ACC112 (cell line): ENCODE measurements around the gene HOXC5.
A peak's percentile ranks its signal among the peaks of the same experiment; 100 is the strongest.

Experiments
- H2AFZ ChIP-seq: fragments of 200-600 bp; sonication (generic); one replicate; pipeline ENCODE4 v1.6.0; 2017; ENCODE audit warnings: antibody characterized with exemption, low read length; ENCODE audit not compliant: unreplicated experiment
- H3K27ac ChIP-seq: fragments of 200-600 bp; sonication (generic); 2 replicates; pipeline ENCODE4 v1.5.1; 2014; ENCODE audit warnings: low read depth, mild to moderate bottlenecking, antibody characterized with exemption, low read length, moderate library complexity
- H3K27me3 ChIP-seq: fragments of 200-600 bp; sonication (generic); 2 replicates; pipeline ENCODE4 v1.6.1; 2014; ENCODE audit warnings: mild to moderate bottlenecking, antibody characterized with exemption, low read length, moderate library complexity, mixed read lengths; ENCODE audit not compliant: insufficient read depth
- H3K36me3 ChIP-seq: fragments of 200-600 bp; sonication (generic); 2 replicates; pipeline ENCODE4 v1.6.1; 2016; ENCODE audit warnings: mild to moderate bottlenecking, antibody characterized with exemption, low read length, moderate library complexity, mixed read lengths; ENCODE audit not compliant: insufficient read depth
- H3K4me1 ChIP-seq: fragments of 200-600 bp; sonication (generic); one replicate; pipeline ENCODE4 v1.6.1; 2016; ENCODE audit warnings: low read length, mixed read lengths; ENCODE audit not compliant: insufficient read depth, unreplicated experiment, control insufficient read depth
- H3K4me3 ChIP-seq: fragments of 200-600 bp; sonication (generic); 2 replicates; pipeline ENCODE4 v1.5.1; 2014; ENCODE audit warnings: mild to moderate bottlenecking, low read depth, low read length
- H3K79me2 ChIP-seq: fragments of 200-600 bp; sonication (generic); one replicate; pipeline ENCODE4 v1.6.0; 2016; ENCODE audit warnings: low read length; ENCODE audit not compliant: control insufficient read depth, unreplicated experiment, insufficient read depth

HOXC5 gene

DNA sequence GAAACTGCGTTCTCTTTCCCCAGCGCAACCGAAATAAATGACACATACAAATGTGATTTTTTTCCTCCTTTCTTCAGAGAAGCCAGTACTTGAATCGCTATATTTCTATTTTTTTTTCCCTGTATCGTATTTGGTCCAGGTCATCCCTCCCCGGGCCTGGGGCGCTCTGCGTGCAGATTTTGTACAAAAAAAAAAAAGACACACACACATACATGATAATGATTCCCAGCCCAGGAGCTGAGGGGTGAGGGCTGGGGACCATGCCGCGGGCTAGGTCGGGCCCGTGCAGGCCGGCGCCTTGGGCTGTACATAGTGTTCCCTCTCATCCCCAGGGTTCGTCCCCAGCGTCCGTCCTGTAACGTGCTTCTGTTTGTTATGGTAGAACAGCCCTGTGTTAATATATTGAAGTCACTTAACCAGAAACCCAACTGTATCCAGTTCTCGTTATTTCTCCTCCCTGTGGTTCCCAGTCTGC, 29.9 kb upstream of the HOXC5 start:
- Histone ChIP-seq H2AFZ (no peak overlapping the region), H3K79me2 (peaks cover 3% of the 10 kb centered on the region), H3K4me3 (no peak overlapping the region), H3K36me3 (no peaks in the 10 kb centered on the region), H3K27ac (no peak overlapping the region), H3K27me3 (peaks cover 18% of the 10 kb centered on the region), H3K4me1 (peaks cover 14% of the 10 kb centered on the region)

- no peak overlapping the region for H2AFZ ChIP-seq
- peaks cover 20% of the 10 kb centered on the region for H3K4me1 ChIP-seq
- H3K4me3 ChIP-seq, result no peak overlapping the region
- H3K27ac ChIP-seq, result no peak overlapping the region
- H3K79me2 ChIP-seq, result peaks cover 3% of the 10 kb centered on the region
- H3K27me3 ChIP-seq, result peaks cover 11% of the 10 kb centered on the region
- no peaks in the 10 kb centered on the region for H3K36me3 ChIP-seq
Observed at GRCh38 chr12:54003625-54004024, 29.2 kb upstream of the HOXC5 start.

DNA sequence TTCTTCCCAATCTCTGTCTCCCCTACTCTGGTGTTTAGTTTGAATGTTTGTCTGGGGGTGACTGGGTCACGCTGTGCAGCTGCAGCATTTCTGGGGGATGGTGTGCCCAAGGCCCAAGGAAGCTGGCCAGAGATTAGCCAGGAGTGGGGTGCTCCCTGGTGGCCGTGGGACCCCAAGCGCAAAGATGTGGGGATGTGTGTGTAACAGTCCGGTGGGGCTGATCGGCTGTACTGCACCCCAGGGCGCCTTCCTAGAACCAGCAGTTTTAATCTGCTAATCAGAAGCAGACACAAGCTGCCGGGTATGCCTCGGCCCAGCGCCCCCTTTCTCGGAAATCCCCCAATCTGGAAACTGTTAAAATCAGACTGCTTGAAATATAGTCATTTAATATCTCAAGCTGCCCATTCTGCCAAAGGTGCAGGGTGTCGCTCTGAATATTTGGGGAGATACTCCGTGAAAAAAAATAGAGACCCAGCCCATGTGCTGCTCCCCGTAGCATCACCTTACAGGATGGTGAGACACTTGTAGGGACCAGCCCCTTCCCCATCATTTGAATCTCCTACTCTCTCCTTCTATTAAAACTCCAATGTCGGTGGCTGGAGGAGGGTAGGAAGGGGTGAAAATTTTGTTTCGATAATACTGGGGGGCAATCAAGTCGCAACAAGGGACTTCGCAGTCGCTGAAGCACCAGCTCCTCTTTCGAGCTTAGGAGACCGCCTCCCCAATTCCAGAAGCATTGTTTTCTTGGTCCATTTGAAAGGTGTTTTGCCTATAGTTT, 28.6 kb upstream of the HOXC5 start:
- Histone ChIP-seq H3K4me1 (peaks cover 20% of the 10 kb centered on the region), H3K4me3 (no peak overlapping the region; the same call in 1 of the 2 replicates), H3K27ac (no peak overlapping the region), H3K36me3 (no peaks in the 10 kb centered on the region), H3K79me2 (peaks cover 3% of the 10 kb centered on the region), H3K27me3 (peaks cover 6% of the 10 kb centered on the region; the same call in 1 of the 2 replicates), H2AFZ (no peak overlapping the region)

GRCh38 chr12:54004841-54005530, 27.9 kb upstream of the HOXC5 start:
- Histone ChIP-seq H3K4me3 (peak overlapping the region; percentile 43), H3K79me2 (peaks cover 9% of the 10 kb centered on the region), H2AFZ (peak overlapping the region; percentile 84), H3K27me3 (peaks cover 6% of the 10 kb centered on the region; the same call in 1 of the 2 replicates), H3K36me3 (no peaks in the 10 kb centered on the region), H3K27ac (no peak overlapping the region), H3K4me1 (peaks cover 21% of the 10 kb centered on the region)

GRCh38 chr12:54005531-54005852, 27.4 kb upstream of the HOXC5 start:
- Histone ChIP-seq H3K27me3 (peaks cover 6% of the 10 kb centered on the region; the same call in 1 of the 2 replicates), H3K79me2 (peaks cover 10% of the 10 kb centered on the region), H3K4me1 (peaks cover 26% of the 10 kb centered on the region), H3K27ac (no peak overlapping the region), H3K4me3 (peak overlapping the region; percentile 43), H3K36me3 (no peaks in the 10 kb centered on the region), H2AFZ (peak overlapping the region; percentile 84)

GRCh38 chr12:54005853-54006558, 26.8 kb upstream of the HOXC5 start:
- H3K36me3 ChIP-seq, result no peaks in the 10 kb centered on the region
- peaks cover 5% of the 10 kb centered on the region; the same call in 1 of the 2 replicates for H3K27me3 ChIP-seq

DNA sequence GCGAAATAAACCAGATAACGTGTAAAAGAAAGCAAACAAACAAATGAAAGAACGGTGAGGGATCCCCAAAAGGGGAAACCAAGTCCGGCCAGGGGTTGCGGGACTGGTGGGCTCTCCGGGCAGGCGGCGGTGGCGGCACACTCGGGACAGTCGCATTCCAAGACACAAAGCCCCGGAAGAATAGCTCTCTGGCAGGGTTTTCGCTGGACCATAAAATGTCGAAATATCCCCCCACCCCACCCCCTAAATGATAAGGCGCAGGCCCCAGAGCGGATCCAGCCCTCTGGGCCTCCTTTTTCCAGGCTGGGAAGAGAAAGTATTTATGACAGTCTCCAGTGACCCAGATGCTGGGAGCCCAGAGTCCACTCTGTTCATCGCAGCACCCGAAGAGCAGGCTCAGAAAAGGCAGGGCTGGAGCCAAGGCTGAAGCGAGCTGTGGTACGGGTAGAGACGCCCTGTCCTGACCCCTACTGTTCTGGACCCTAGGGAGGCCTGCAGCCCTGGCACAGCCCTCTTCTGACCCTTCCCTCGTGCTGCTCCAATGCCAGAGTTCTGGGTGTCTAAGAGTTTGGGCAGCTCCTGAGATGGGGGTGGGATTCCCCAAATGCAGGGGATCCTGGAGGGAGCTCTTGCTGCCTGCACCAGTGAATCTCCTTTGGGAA, 26.2 kb upstream of the HOXC5 start:
- H2AFZ ChIP-seq, result no peak overlapping the region
- H3K27me3 ChIP-seq, result peaks cover 3% of the 10 kb centered on the region; the same call in 1 of the 2 replicates
- H3K36me3 ChIP-seq, result no peaks in the 10 kb centered on the region
- peaks cover 30% of the 10 kb centered on the region for H3K4me1 ChIP-seq
- H3K27ac ChIP-seq, result no peak overlapping the region
- peak overlapping the region; percentile 56 for H3K4me3 ChIP-seq
- H3K79me2 ChIP-seq, result peaks cover 7% of the 10 kb centered on the region

More at GRCh38 chr12:54005853-54006558, 26.8 kb upstream of the HOXC5 start:
- Histone ChIP-seq H3K27ac (no peak overlapping the region), H3K79me2 (peaks cover 7% of the 10 kb centered on the region), H2AFZ (peak overlapping the region; percentile 84), H3K4me1 (peaks cover 30% of the 10 kb centered on the region), H3K4me3 (peak overlapping the region; percentile 56)

DNA sequence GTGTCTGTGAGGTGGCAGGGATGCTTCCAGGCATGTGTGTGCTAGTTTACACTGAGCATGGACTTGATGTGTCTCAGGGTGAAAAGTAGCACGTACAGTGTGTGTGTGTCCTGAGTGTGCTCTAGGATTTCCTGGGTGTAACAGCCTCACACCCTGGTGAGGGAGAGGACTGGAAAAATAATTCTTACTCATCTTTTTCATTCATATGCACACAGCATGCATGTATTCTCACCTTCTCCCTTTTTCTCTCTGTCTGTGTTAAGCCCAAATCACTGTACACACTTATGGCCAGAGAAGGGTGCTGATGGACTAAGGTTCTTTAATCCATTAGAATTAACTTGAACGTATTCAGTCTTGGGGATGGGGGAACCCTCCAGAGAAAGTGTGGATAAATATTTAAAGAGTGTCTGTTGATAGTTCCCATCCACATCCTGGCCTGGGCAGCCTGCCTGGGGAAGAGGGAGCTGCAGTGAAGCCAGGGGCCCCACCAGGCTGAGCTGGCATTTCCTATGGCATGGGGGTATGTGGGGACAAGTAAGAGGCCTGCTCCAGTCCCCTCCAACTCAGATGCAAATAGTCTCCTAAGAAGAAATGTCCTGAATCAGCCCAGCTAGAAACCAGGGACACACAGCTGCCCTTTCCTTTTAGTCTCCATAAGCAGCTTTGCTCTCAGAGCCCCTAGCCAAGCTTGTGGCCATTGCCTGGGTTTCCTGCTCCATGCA, 25.2 kb upstream of the HOXC5 start:
- Histone ChIP-seq H3K27me3 (peaks cover 3% of the 10 kb centered on the region; the same call in 1 of the 2 replicates), H3K4me1 (peaks cover 29% of the 10 kb centered on the region), H2AFZ (no peak overlapping the region), H3K4me3 (peak overlapping the region; percentile 80), H3K79me2 (peaks cover 7% of the 10 kb centered on the region), H3K27ac (no peak overlapping the region), H3K36me3 (no peaks in the 10 kb centered on the region)

DNA sequence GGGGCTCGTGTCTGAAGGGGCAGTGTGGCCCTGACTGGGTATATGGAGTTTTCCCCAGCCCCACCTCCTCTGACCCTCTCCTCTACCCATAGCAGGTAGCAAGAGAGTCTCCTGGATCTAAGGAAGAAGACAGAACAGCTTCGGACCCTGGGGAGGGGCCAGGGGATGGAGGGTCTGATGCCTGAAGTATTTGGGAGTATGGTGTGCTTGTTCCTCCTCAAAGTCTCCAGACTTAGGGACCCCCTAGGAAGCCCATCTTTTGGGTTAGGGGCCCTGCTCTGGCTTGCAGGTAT, 24.6 kb upstream of the HOXC5 start:
- peak overlapping the region; percentile 80 for H3K4me3 ChIP-seq
- no peak overlapping the region for H3K27ac ChIP-seq
- H3K27me3 ChIP-seq, result peaks cover 3% of the 10 kb centered on the region; the same call in 1 of the 2 replicates
- H3K4me1 ChIP-seq, result peaks cover 34% of the 10 kb centered on the region
- peaks cover 7% of the 10 kb centered on the region for H3K79me2 ChIP-seq
- H2AFZ ChIP-seq, result no peak overlapping the region
- no peaks in the 10 kb centered on the region for H3K36me3 ChIP-seq
